HEK293 (cell line): ENCODE measurements around the gene HMMR.

Source experiments
- CTCF ChIP-seq: fragments of 450-650 bp; formaldehyde crosslinking; IDR thresholded peaks from 2 replicates; pipeline ENCODE4 v1.5.1; 2016; ENCODE audit warnings: missing biosample characterization, missing genetic modification characterization
- KLF7 ChIP-seq: fragments of 450-650 bp; formaldehyde crosslinking; IDR thresholded peaks from 2 replicates; pipeline ENCODE4 v1.5.1; 2016; ENCODE audit warnings: missing biosample characterization, missing genetic modification characterization, borderline replicate concordance
- KLF9 ChIP-seq: fragments of 450-650 bp; formaldehyde crosslinking; IDR thresholded peaks from 2 replicates; pipeline ENCODE4 v1.5.1; 2016; ENCODE audit warnings: missing biosample characterization, missing genetic modification characterization, low read depth
- ZNF175 ChIP-seq: fragments of 450-650 bp; formaldehyde crosslinking; IDR thresholded peaks from 2 replicates; pipeline ENCODE4 v1.5.1; 2016; ENCODE audit warnings: missing biosample characterization, missing genetic modification characterization
- ZNF2 ChIP-seq: fragments of 450-650 bp; formaldehyde crosslinking; IDR thresholded peaks from 2 replicates; pipeline ENCODE4 v1.5.1; 2016; ENCODE audit warnings: missing biosample characterization, missing genetic modification characterization
- ZNF211 ChIP-seq: fragments of 450-650 bp; formaldehyde crosslinking; IDR thresholded peaks from 2 replicates; pipeline ENCODE4 v1.5.1; 2016; ENCODE audit warnings: low read depth, missing biosample characterization, missing genetic modification characterization
- ZNF214 ChIP-seq: fragments of 450-650 bp; formaldehyde crosslinking; IDR thresholded peaks from 2 replicates; pipeline ENCODE4 v1.5.1; 2017; ENCODE audit warnings: missing biosample characterization, mild to moderate bottlenecking, missing genetic modification characterization, borderline replicate concordance
- ZNF221 ChIP-seq: fragments of 450-650 bp; formaldehyde crosslinking; IDR thresholded peaks from 2 replicates; pipeline ENCODE4 v1.5.1; 2017; ENCODE audit warnings: missing biosample characterization, missing genetic modification characterization, borderline replicate concordance
- ZNF26 ChIP-seq: fragments of 450-650 bp; formaldehyde crosslinking; IDR thresholded peaks from 2 replicates; pipeline ENCODE4 v1.5.1; 2016; ENCODE audit warnings: missing biosample characterization, missing genetic modification characterization
- ZNF350 ChIP-seq: fragments of 450-650 bp; formaldehyde crosslinking; IDR thresholded peaks from 2 replicates; pipeline ENCODE4 v1.5.0; 2017; ENCODE audit warnings: missing biosample characterization, mild to moderate bottlenecking, missing genetic modification characterization
- ZNF514 ChIP-seq: fragments of 450-650 bp; formaldehyde crosslinking; IDR thresholded peaks from 2 replicates; pipeline ENCODE4 v1.5.1; 2016; ENCODE audit warnings: missing biosample characterization, missing genetic modification characterization
- ZNF518A ChIP-seq: fragments of 450-650 bp; formaldehyde crosslinking; conservative IDR thresholded peaks from 2 replicates; pipeline ENCODE4 v1.5.1; 2016; ENCODE audit warnings: low read depth, missing biosample characterization, missing genetic modification characterization
- ZNF549 ChIP-seq: fragments of 450-650 bp; IDR thresholded peaks from 2 replicates; pipeline ENCODE4 v1.5.1; 2018; ENCODE audit warnings: missing biosample characterization, missing genetic modification characterization, mild to moderate bottlenecking, inconsistent platforms, moderate library complexity
- ZNF596 ChIP-seq: fragments of 450-650 bp; IDR thresholded peaks from 2 replicates; pipeline ENCODE4 v1.5.0; 2018; ENCODE audit warnings: missing biosample characterization, mild to moderate bottlenecking, missing genetic modification characterization, moderate library complexity
- ZNF610 ChIP-seq: fragments of 450-650 bp; formaldehyde crosslinking; IDR thresholded peaks from 2 replicates; pipeline ENCODE4 v1.5.1; 2016; ENCODE audit warnings: missing biosample characterization, missing genetic modification characterization, borderline replicate concordance
- ZNF660 ChIP-seq: fragments of 450-650 bp; IDR thresholded peaks from 2 replicates; pipeline ENCODE4 v1.5.1; 2018; ENCODE audit warnings: missing biosample characterization, mild to moderate bottlenecking, missing genetic modification characterization
- ZNF677 ChIP-seq: fragments of 450-650 bp; IDR thresholded peaks from 2 replicates; pipeline ENCODE4 v1.5.0; 2018; ENCODE audit warnings: missing biosample characterization, mild to moderate bottlenecking, missing genetic modification characterization, moderate library complexity
- ZNF707 ChIP-seq: fragments of 450-650 bp; formaldehyde crosslinking; IDR thresholded peaks from 2 replicates; pipeline ENCODE4 v1.5.1; 2016; ENCODE audit warnings: missing biosample characterization, missing genetic modification characterization
- ZSCAN5A ChIP-seq: fragments of 450-650 bp; formaldehyde crosslinking; IDR thresholded peaks from 2 replicates; pipeline ENCODE4 v1.5.1; 2016; ENCODE audit warnings: missing biosample characterization, missing genetic modification characterization
- TF ChIP-seq, protein P1 (sequence below): fragments of 450-650 bp; formaldehyde crosslinking; IDR thresholded peaks from 2 replicates; pipeline ENCODE4 v1.5.1; 2016; ENCODE audit warnings: missing biosample characterization, missing genetic modification characterization, low read depth
- TF ChIP-seq, protein P2 (sequence below): fragments of 450-650 bp; formaldehyde crosslinking; IDR thresholded peaks from 2 replicates; pipeline ENCODE4 v1.5.1; 2016; ENCODE audit warnings: missing biosample characterization, missing genetic modification characterization
- TF ChIP-seq, protein P3 (sequence below): fragments of 450-650 bp; formaldehyde crosslinking; optimal IDR thresholded peaks from 2 replicates; pipeline ENCODE3; 2016; ENCODE audit warnings: missing biosample characterization, mild to moderate bottlenecking, missing genetic modification characterization

HMMR gene

DNA sequence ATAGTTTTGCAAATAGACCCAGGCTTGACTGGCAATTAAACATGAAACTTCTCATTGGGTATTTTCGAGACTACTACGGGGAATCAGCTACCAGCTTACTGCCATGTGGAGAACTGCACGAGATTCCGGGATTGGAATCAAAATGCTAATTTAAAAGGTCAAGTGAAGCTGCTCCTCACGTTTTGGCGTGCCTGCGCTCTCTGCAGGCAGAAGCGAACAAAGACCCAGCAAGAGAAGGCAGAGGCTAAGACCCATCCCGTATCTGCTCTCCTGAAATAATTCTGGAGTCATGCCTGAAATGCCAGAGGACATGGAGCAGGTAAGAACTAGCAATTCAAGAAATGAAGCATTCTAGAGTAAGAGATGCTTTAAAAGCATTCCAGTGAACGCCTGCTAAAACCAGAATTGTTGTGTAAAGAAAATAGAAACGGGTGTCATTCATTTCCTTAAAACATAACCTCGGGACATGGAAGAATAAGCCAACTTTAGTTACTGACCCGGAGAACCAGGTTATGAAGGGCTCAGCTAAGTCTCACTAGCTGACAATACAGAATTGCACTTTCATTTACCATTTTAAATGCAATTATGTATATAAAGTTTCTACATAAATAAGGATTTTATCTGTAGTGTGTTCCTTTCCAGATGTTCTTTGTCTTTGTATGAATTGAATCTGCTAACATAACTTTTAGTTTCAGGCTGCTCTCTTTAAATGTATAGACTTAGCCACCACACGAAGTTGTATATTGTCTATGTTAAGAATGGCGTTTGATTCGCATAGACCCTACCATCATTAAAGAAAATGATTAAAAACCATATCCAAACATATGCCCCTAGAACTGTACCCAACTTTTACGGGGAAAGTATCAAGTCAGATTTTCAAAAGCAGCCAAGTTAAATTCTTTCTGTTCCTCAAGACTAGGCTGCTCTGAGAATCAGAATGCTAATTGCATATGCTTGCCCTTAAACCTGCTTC is 43.0 kb downstream of the HMMR start (continued):
- TF ChIP-seq, protein P1, sequence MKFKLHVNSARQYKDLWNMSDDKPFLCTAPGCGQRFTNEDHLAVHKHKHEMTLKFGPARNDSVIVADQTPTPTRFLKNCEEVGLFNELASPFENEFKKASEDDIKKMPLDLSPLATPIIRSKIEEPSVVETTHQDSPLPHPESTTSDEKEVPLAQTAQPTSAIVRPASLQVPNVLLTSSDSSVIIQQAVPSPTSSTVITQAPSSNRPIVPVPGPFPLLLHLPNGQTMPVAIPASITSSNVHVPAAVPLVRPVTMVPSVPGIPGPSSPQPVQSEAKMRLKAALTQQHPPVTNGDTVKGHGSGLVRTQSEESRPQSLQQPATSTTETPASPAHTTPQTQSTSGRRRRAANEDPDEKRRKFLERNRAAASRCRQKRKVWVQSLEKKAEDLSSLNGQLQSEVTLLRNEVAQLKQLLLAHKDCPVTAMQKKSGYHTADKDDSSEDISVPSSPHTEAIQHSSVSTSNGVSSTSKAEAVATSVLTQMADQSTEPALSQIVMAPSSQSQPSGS (tag by site-specific recombination) = no peak
- TF ChIP-seq ZSCAN5A (tag by site-specific recombination) (no peak), ZNF350 (tag by site-specific recombination) (no peak), ZNF514 (tag by site-specific recombination) (no peak), KLF9 (tag by site-specific recombination) (no peak), ZNF596 (tag by site-specific recombination) (0 out of 2 replicates have a peak, but pooled peaks have one; percentile 15), ZNF2 (no peak), ZNF221 (tag by site-specific recombination) (no peak), ZNF677 (no peak), CTCF (peak; percentile 49; the same call in 1 of the 2 replicates), ZNF26 (tag by site-specific recombination) (no peak), ZNF175 (tag by site-specific recombination) (no peak), ZNF518A (tag by site-specific recombination) (0 out of 2 replicates have a peak, but pooled peaks have one; percentile 29), ZNF707 (no peak), ZNF610 (tag by site-specific recombination) (no peak), ZNF214 (tag by site-specific recombination) (no peak), KLF7 (tag by site-specific recombination) (no peak), ZNF549 (tag by site-specific recombination) (no peak), ZNF211 (no peak), ZNF660 (tag by site-specific recombination) (peak; percentile 48; the same call in 1 of the 2 replicates)
- TF ChIP-seq, protein P2, sequence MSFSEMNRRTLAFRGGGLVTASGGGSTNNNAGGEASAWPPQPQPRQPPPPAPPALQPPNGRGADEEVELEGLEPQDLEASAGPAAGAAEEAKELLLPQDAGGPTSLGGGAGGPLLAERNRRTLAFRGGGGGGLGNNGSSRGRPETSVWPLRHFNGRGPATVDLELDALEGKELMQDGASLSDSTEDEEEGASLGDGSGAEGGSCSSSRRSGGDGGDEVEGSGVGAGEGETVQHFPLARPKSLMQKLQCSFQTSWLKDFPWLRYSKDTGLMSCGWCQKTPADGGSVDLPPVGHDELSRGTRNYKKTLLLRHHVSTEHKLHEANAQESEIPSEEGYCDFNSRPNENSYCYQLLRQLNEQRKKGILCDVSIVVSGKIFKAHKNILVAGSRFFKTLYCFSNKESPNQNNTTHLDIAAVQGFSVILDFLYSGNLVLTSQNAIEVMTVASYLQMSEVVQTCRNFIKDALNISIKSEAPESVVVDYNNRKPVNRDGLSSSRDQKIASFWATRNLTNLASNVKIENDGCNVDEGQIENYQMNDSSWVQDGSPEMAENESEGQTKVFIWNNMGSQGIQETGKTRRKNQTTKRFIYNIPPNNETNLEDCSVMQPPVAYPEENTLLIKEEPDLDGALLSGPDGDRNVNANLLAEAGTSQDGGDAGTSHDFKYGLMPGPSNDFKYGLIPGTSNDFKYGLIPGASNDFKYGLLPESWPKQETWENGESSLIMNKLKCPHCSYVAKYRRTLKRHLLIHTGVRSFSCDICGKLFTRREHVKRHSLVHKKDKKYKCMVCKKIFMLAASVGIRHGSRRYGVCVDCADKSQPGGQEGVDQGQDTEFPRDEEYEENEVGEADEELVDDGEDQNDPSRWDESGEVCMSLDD (tag by site-specific recombination) = no peak
- TF ChIP-seq, protein P3, sequence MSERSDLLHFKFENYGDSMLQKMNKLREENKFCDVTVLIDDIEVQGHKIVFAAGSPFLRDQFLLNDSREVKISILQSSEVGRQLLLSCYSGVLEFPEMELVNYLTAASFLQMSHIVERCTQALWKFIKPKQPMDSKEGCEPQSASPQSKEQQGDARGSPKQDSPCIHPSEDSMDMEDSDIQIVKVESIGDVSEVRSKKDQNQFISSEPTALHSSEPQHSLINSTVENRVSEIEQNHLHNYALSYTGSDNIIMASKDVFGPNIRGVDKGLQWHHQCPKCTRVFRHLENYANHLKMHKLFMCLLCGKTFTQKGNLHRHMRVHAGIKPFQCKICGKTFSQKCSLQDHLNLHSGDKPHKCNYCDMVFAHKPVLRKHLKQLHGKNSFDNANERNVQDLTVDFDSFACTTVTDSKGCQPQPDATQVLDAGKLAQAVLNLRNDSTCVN (tag by site-specific recombination) = peak; percentile 41
